OCI-LY7 (cell line): Measurements from ENCODE around the gene PPM1B. TPM values are rescaled to one million over a fixed set of nuclear protein-coding genes. Genes with fewer than 3 reads are reported as not detected.

Experiments used
- BruUV-seq: library from RNA; stranded (reverse); fragments of 400-500 nt; replicated peaks from 2 replicates; lab custom pipeline; 2021; lab: Mats Ljungman, UMichigan
- CTCF ChIA-PET: fragments of 300-600 bp; sonication (Branson Sonifier 250); formaldehyde crosslinking; loops from one replicate; lab custom pipeline; 2022; ENCODE audit warnings: antibody characterized with exemption; ENCODE audit not compliant: unreplicated experiment; lab: Charles Lee
- POLR2A ChIA-PET: fragments of 300-600 bp; sonication (Branson Sonifier 250); formaldehyde crosslinking; loops from one replicate; lab custom pipeline; 2022; ENCODE audit warnings: antibody characterized with exemption; lab: Charles Lee
- DNase-seq: peaks from one replicate; pipeline ENCODE4 v3.0.0-alpha.2; 2015; ENCODE audit warnings: low spot score
- H2AFZ ChIP-seq: fragments of 200-600 bp; sonication (generic), shearing (Covaris generic); 2 replicates; pipeline ENCODE4 v1.6.1; 2014; ENCODE audit warnings: mild to moderate bottlenecking, antibody characterized with exemption, low read length, moderate library complexity
- H3K27ac ChIP-seq: fragments of 200-600 bp; sonication (generic); 2 replicates; pipeline ENCODE4 v1.5.1; 2014; ENCODE audit warnings: mixed run types, low read depth, mild to moderate bottlenecking, moderate library complexity, low read length, inconsistent platforms; ENCODE audit not compliant: poor library complexity, severe bottlenecking
- H3K36me3 ChIP-seq: fragments of 200-600 bp; sonication (generic); 2 replicates; pipeline ENCODE4 v1.6.1; 2014; ENCODE audit warnings: mild to moderate bottlenecking, antibody characterized with exemption, low read length, moderate library complexity, mixed read lengths; ENCODE audit not compliant: insufficient read depth
- H3K4me1 ChIP-seq: fragments of 200-600 bp; sonication (generic); 2 replicates; pipeline ENCODE4 v1.5.1; 2014; ENCODE audit warnings: mild to moderate bottlenecking, low read length; ENCODE audit not compliant: insufficient read depth, poor library complexity, severe bottlenecking
- H3K4me2 ChIP-seq: fragments of 200-600 bp; sonication (generic); 2 replicates; pipeline ENCODE4 v1.6.1; 2014; ENCODE audit warnings: mild to moderate bottlenecking, low read length
- H3K4me3 ChIP-seq: fragments of 200-600 bp; sonication (generic); 2 replicates; pipeline ENCODE4 v1.5.1; 2014; ENCODE audit warnings: mild to moderate bottlenecking, low read depth, low read length; ENCODE audit not compliant: poor library complexity, severe bottlenecking
- H3K79me2 ChIP-seq: fragments of 200-600 bp; sonication (generic); 2 replicates; pipeline ENCODE4 v1.6.1; 2016; ENCODE audit warnings: low read depth, mild to moderate bottlenecking, low read length, moderate library complexity, mixed read lengths; ENCODE audit not compliant: insufficient read depth
- H3K9me2 ChIP-seq: fragments of 200-600 bp; sonication (generic); 2 replicates; pipeline ENCODE4 v1.6.1; 2016; ENCODE audit warnings: mild to moderate bottlenecking, low read length, mixed read lengths; ENCODE audit not compliant: insufficient read depth
- H3K9me3 ChIP-seq: fragments of 200-600 bp; sonication (generic); 2 replicates; pipeline ENCODE4 v1.6.1; 2014; ENCODE audit warnings: mild to moderate bottlenecking, mixed run types, low read length, mixed read lengths
- H4K20me1 ChIP-seq: fragments of 200-600 bp; sonication (generic); 2 replicates; pipeline ENCODE4 v1.6.1; 2014; ENCODE audit warnings: mild to moderate bottlenecking, antibody characterized with exemption, low read length, moderate library complexity, mixed read lengths; ENCODE audit not compliant: insufficient read depth
- EZH2phosphoT487 ChIP-seq: fragments of 200-600 bp; sonication (generic); IDR thresholded peaks from 2 replicates; pipeline ENCODE4 v1.6.1; 2018; ENCODE audit warnings: low read depth, borderline replicate concordance, mild to moderate bottlenecking, mixed run types, antibody characterized with exemption, low read length, moderate library complexity, mixed read lengths
- intact Hi-C: fragments of 100-400 bp; cut with micrococcal nuclease; formaldehyde crosslinking; loops from one replicate; pipeline ENCODE4 v1.10.0; 2022; ENCODE audit not compliant: unreplicated experiment
- small RNA-seq: library from RNA; depleted of rRNA; stranded (forward); fragments of <200 nt; gene quantifications from one replicate; pipeline ENCODE3, GENCODE V24; 2014
- total RNA-seq, 2 experiments: library from RNA; depleted of rRNA in 1 of 2; stranded (reverse); fragments of >200 nt in 1 of 2; shearing (Covaris generic) in 1 of 2; gene quantifications; 2 replicates each; pipeline ENCODE4 v1.2.3, GENCODE V29; 2014 to 2022
- TF ChIP-seq, protein P1 (sequence below): fragments of 200-600 bp; sonication (generic); conservative IDR thresholded peaks from 2 replicates; pipeline ENCODE4 v1.5.1; 2014; ENCODE audit warnings: mild to moderate bottlenecking, antibody characterized with exemption, low read length, moderate library complexity, mixed read lengths

The PPM1B gene
- total RNA-seq, 2 experiments from 2014 or later: 24.8 to 49.8 TPM

DNA sequence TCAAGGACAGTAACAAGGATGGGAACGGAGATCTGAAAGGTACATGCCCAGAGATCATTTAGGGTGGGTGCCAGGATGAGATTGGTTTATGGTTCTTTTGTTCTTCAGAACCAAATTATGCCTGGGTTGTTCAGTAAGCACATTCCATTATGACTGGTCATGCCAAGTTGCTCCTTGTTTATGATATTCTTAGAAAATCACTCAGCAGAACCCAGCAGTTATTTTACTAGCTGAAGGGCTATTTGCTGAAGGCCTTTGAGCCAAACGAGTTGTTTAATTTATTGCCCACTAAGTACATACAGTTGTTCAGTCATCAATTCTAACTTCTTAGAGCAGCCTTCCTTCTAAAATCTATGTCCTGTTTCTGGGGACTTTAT, 107.2 kb downstream of the PPM1B start:
- intact Hi-C loops: no loop called here

DNA sequence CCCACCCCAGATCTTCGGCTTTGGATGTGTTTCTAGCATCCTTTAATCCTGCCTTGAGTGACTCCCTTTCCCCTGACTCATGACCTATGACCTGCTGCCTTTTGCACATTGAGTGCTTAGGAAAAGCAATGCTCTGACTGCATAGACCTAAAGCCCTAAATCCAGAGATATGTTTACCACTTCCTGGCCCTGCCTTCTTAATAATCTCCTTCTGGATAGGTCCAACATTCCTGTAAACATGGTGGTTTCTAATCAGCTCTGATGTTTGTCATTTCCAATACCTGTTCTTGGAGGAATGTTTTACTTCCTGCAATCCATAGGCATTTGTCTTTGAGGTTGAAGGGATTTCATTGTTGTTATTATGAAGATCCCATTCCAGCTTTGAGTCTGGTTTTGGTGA, 108.9 kb downstream of the PPM1B start:
- Histone ChIP-seq H3K4me2 (no peak overlapping the region), H3K4me1 (no peaks in the 10 kb centered on the region), H3K79me2 (no peaks in the 10 kb centered on the region), H3K27ac (no peak overlapping the region), H3K36me3 (no peaks in the 10 kb centered on the region), H3K9me3 (no peaks in the 10 kb centered on the region), H4K20me1 (no peaks in the 10 kb centered on the region), H3K4me3 (no peak overlapping the region), H3K9me2 (no peaks in the 10 kb centered on the region), H2AFZ (no peak overlapping the region)
- no peak for TF ChIP-seq EZH2phosphoT487
- TF ChIP-seq, protein P1, sequence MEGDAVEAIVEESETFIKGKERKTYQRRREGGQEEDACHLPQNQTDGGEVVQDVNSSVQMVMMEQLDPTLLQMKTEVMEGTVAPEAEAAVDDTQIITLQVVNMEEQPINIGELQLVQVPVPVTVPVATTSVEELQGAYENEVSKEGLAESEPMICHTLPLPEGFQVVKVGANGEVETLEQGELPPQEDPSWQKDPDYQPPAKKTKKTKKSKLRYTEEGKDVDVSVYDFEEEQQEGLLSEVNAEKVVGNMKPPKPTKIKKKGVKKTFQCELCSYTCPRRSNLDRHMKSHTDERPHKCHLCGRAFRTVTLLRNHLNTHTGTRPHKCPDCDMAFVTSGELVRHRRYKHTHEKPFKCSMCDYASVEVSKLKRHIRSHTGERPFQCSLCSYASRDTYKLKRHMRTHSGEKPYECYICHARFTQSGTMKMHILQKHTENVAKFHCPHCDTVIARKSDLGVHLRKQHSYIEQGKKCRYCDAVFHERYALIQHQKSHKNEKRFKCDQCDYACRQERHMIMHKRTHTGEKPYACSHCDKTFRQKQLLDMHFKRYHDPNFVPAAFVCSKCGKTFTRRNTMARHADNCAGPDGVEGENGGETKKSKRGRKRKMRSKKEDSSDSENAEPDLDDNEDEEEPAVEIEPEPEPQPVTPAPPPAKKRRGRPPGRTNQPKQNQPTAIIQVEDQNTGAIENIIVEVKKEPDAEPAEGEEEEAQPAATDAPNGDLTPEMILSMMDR: no peak
- BruUV-seq: no TSS peak
- ChIA-PET POLR2A (no interaction called here), CTCF (no interaction called here)
- no peak for DNase-seq
- intact Hi-C loops: no loop called here

More for the DNA sequence above, 107.2 kb downstream of the PPM1B start:
- Histone ChIP-seq H3K9me3 (no peaks in the 10 kb centered on the region), H2AFZ (no peak overlapping the region), H3K4me3 (no peak overlapping the region), H3K4me2 (no peak overlapping the region), H3K27ac (no peak overlapping the region), H4K20me1 (no peaks in the 10 kb centered on the region), H3K4me1 (no peaks in the 10 kb centered on the region), H3K36me3 (no peaks in the 10 kb centered on the region), H3K9me2 (no peaks in the 10 kb centered on the region), H3K79me2 (no peaks in the 10 kb centered on the region)
- ChIA-PET POLR2A (interaction anchor here (0.6 kb wide), 1 partner anchor 83 kb away, joined by 5 read pairs; no protein-coding TSS in a partner anchor), CTCF (no interaction called here)
- no peak for TF ChIP-seq EZH2phosphoT487
- TF ChIP-seq, protein P1: no peak
- DNase-seq: no peak
- BruUV-seq: no TSS peak

DNA sequence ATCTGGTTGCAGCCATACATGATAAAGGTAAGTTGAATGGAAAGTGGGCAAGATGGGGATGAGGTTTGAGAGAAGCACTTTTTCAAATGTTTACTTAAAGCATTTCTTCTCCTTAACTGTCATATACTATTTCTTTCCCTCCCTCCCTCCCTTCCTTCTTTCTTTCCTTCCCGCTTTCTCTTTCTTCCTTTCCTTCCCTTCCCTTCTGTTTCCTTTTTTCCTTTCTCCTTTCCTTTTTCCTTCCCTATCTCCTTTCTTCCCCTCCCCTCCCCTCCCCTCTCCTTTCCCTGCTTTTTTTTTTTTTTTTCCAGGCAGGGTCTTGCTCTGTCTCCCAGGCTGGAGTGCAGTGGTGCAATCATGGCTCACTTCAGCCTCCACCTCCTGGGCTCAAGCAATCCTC, 112.2 kb downstream of the PPM1B start:
- Histone ChIP-seq H3K9me3 (no peaks in the 10 kb centered on the region), H3K27ac (no peak overlapping the region), H2AFZ (no peak overlapping the region), H3K9me2 (no peaks in the 10 kb centered on the region), H4K20me1 (no peaks in the 10 kb centered on the region), H3K79me2 (no peaks in the 10 kb centered on the region), H3K4me1 (no peaks in the 10 kb centered on the region), H3K4me3 (no peak overlapping the region), H3K4me2 (no peak overlapping the region), H3K36me3 (no peaks in the 10 kb centered on the region)
- TF ChIP-seq EZH2phosphoT487: no peak
- TF ChIP-seq, protein P1: no peak
- no TSS peak for BruUV-seq
- POLR2A ChIA-PET: interaction anchor here (0.9 kb wide), 1 partner anchor 227 kb away, joined by 3 read pairs; no protein-coding TSS in a partner anchor
- intact Hi-C loops: no loop called here
- no peak for DNase-seq
- CTCF ChIA-PET: no interaction called here

Small RNA genes lying within 50 kb of the gene (small RNA-seq; reads per million reads assigned to genes)
- gene RNU6-566P: not detected

Other genes with a start within 250 kb of the PPM1B start
- 64.4 and 65.4 TPM in 2 replicates for gene LRPPRC, start 172.9 kb upstream of the PPM1B start, total RNA-seq (2014; rRNA removed; shearing (Covaris generic))
- 116 and 136 TPM in 2 replicates for gene LRPPRC, start 172.9 kb upstream of the PPM1B start, total RNA-seq (2022)
- gene SLC3A1, start 106.6 kb downstream of the PPM1B start, total RNA-seq (2014; rRNA removed; shearing (Covaris generic)): not detected in 2 replicates
- gene SLC3A1, start 106.6 kb downstream of the PPM1B start, total RNA-seq (2022): 0.15 TPM in 1 of 2 replicates, not detected in the other
- gene PREPL, start 192.6 kb downstream of the PPM1B start, total RNA-seq (2014; rRNA removed; shearing (Covaris generic)): 27.5 and 28.2 TPM in 2 replicates
- 39.0 and 40.6 TPM in 2 replicates for gene PREPL, start 192.6 kb downstream of the PPM1B start, total RNA-seq (2022)
- gene CAMKMT, start 193.1 kb downstream of the PPM1B start, total RNA-seq (2014; rRNA removed; shearing (Covaris generic)): 25.1 and 27.4 TPM in 2 replicates
- 25.7 and 26.8 TPM in 2 replicates for gene CAMKMT, start 193.1 kb downstream of the PPM1B start, total RNA-seq (2022)